AML-193 (cell line): ENCODE data around the gene FGFR4.
A peak's percentile ranks its signal among the peaks of the same experiment; 100 is the strongest.
"Not testable (repeated sequence)": the region's sequence is repeated elsewhere in the genome, so short reads cannot be mapped to it uniquely, and the experiment has no call there.

Experiments used
- DNase-seq, 2 experiments: peaks; one replicate each; lab custom pipeline; 2025; lab: John Stamatoyannopoulos, UW

FGFR4 gene

GRCh38 chr5:177086654-177087397 is at the start of gene FGFR4:
TSS of gene FGFR4 (plus strand) at chr5:177086915. CDS start at chr5:177089603, 2,688 bp downstream.
- DNase-seq, result peak; percentile 21 to 41

- DNase-seq, result no peak
Observed at GRCh38 chr5:177036921-177037320, 49.8 kb upstream of the FGFR4 start.

GRCh38 chr5:177040814-177041420 is 45.8 kb upstream of the FGFR4 start:
- no peak for DNase-seq

- no peak for DNase-seq
Observed at GRCh38 chr5:177041936-177042335, 44.8 kb upstream of the FGFR4 start.

- no peak for DNase-seq
Observed at GRCh38 chr5:177043114-177043513, 43.6 kb upstream of the FGFR4 start.

GRCh38 chr5:177043958-177044357 is 42.8 kb upstream of the FGFR4 start:
- DNase-seq, result no peak

GRCh38 chr5:177044641-177045040 is 42.1 kb upstream of the FGFR4 start:
- DNase-seq, result no peak

- DNase-seq, result no peak
Observed at GRCh38 chr5:177045631-177046030, 41.1 kb upstream of the FGFR4 start.

GRCh38 chr5:177048531-177048930 is 38.2 kb upstream of the FGFR4 start:
- not testable (repeated sequence) for DNase-seq

- no peak for DNase-seq
Observed at GRCh38 chr5:177049285-177049684, 37.4 kb upstream of the FGFR4 start.

- no peak for DNase-seq
Observed at GRCh38 chr5:177064500-177065277, 22.0 kb upstream of the FGFR4 start.

- DNase-seq, result no peak
Observed at GRCh38 chr5:177065491-177065890, 21.2 kb upstream of the FGFR4 start.

- no peak for DNase-seq
Observed at GRCh38 chr5:177066224-177066623, 20.5 kb upstream of the FGFR4 start.

GRCh38 chr5:177067503-177067902 is 19.2 kb upstream of the FGFR4 start:
- no peak for DNase-seq

- no peak for DNase-seq
Observed at GRCh38 chr5:177070536-177071191, 16.1 kb upstream of the FGFR4 start.

- peak; percentile 72 to 76 for DNase-seq
Observed at GRCh38 chr5:177071666-177072385, 14.9 kb upstream of the FGFR4 start.

GRCh38 chr5:177077335-177077734 is 9.4 kb upstream of the FGFR4 start:
- no peak for DNase-seq

GRCh38 chr5:177079606-177080005 is 7.1 kb upstream of the FGFR4 start:
- DNase-seq, result no peak

- no peak for DNase-seq
Observed at GRCh38 chr5:177080265-177080664, 6.5 kb upstream of the FGFR4 start.

- no peak for DNase-seq
Observed at GRCh38 chr5:177081859-177082258, 4.9 kb upstream of the FGFR4 start.

- DNase-seq, result no peak
Observed at GRCh38 chr5:177083357-177083756, 3.4 kb upstream of the FGFR4 start.

- no peak for DNase-seq
Observed at GRCh38 chr5:177084175-177084574, 2.5 kb upstream of the FGFR4 start.
